Measurements from ENCODE around the gene ARHGAP32. TPM values are rescaled to one million over a fixed set of nuclear protein-coding genes. Genes with fewer than 3 reads are reported as not detected.

Gene ARHGAP32
- total and polyA plus RNA-seq, 2 donors (not counting 1 experiment from before 2014, with no cell fraction given): 4.0 to 9.6 TPM

DNA sequence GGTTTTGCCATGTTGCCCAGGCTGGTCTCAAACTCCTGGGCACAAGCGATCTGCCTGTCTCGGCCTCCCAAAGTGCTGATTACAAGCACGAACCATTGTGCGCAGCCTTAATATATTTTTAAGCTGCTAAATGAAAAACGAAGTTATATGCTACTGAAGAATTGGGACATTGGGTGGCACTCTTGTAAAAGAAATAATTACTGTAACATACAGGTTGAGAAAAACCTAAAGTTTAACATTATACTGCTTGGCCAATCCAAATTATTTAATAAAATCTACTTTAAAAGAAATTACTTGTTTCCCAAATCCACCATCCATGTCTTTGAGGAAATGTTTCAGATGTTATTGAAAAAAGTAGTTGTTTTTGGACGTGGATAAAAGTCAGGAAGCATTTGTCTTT is 37.9 kb upstream of the ARHGAP32 start:
- TF ChIP-seq EZH2 (IDR thresholded peaks at IDR 0.05; ENCODE audit: low read length, missing control alignments): no peak
- TF ChIP-seq, protein P1, sequence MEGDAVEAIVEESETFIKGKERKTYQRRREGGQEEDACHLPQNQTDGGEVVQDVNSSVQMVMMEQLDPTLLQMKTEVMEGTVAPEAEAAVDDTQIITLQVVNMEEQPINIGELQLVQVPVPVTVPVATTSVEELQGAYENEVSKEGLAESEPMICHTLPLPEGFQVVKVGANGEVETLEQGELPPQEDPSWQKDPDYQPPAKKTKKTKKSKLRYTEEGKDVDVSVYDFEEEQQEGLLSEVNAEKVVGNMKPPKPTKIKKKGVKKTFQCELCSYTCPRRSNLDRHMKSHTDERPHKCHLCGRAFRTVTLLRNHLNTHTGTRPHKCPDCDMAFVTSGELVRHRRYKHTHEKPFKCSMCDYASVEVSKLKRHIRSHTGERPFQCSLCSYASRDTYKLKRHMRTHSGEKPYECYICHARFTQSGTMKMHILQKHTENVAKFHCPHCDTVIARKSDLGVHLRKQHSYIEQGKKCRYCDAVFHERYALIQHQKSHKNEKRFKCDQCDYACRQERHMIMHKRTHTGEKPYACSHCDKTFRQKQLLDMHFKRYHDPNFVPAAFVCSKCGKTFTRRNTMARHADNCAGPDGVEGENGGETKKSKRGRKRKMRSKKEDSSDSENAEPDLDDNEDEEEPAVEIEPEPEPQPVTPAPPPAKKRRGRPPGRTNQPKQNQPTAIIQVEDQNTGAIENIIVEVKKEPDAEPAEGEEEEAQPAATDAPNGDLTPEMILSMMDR (conservative IDR thresholded peaks at IDR 0.05 in 1 of 2, IDR thresholded peaks at IDR 0.05 in 1 of 2; ENCODE audit: low read depth in 1 of 2, low read length in 2 of 2): no peak
- no peaks in the 10 kb centered on the region for H3K36me3 ChIP-seq (ENCODE audit: control insufficient read depth, insufficient read depth, low read length)
- no peak overlapping the region for H3K4me2 ChIP-seq (ENCODE audit: extremely low read depth, insufficient read depth, low read length)
- H2AFZ ChIP-seq (ENCODE audit: low read length): no peak overlapping the region
- no peak overlapping the region for H3K27ac ChIP-seq (ENCODE audit: insufficient read depth, low read length)
- H3K4me1 ChIP-seq (ENCODE audit: control insufficient read depth, extremely low read depth, insufficient read depth, low read length): no peaks in the 10 kb centered on the region
- H3K9me3 ChIP-seq (ENCODE audit: control insufficient read depth, insufficient read depth, low read depth, low read length): no peaks in the 10 kb centered on the region
- no peak overlapping the region for H3K4me3 ChIP-seq (replicated peaks in 1 of 4; ENCODE audit: control extremely low read depth in 1 of 4, insufficient read depth in 1 of 4, low read depth in 3 of 4, low read length in 4 of 4)
- H3K9ac ChIP-seq (ENCODE audit: insufficient read depth, low read length): no peak overlapping the region
- no peaks in the 10 kb centered on the region for H3K27me3 ChIP-seq (ENCODE audit: control insufficient read depth, insufficient read depth, low read length)
- H3K79me2 ChIP-seq (ENCODE audit: control insufficient read depth, insufficient read depth, low read length): no peaks in the 10 kb centered on the region
- peak in 1 of 2 donors; percentile 61 for DNase-seq (ENCODE audit: low read depth in 2 of 2)
- H4K20me1 ChIP-seq (ENCODE audit: control insufficient read depth, extremely low read depth, insufficient read depth, low read length): no peaks in the 10 kb centered on the region

DNA sequence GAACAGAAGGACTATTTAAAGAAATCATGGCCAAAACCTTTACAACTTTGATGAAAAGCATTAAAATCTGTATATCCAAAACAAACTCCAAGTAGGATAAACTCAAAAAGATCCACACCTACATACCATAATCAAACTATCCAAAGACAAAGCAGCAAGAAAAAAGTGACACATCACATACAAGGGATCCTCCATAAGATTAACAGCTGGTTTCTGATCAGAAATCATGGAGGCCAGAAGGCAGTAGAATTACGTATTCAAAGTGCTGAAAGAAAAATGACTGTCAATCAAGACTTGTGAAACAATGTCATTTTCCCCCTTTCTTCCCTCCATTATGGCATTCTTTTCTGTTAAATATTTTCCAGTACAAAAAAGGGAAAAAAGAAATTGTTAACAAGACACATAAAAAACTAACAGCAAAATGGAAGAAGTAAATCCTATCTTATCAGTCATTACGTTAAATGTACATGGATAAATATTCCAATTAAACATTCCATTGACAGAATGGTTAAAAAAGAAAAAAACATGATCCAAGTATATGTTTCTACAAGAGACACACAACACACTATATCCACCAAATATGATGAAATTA is 34.2 kb upstream of the ARHGAP32 start:
- H3K36me3 ChIP-seq (ENCODE audit: control insufficient read depth, insufficient read depth, low read length): no peaks in the 10 kb centered on the region
- no peak for TF ChIP-seq EZH2 (IDR thresholded peaks at IDR 0.05; ENCODE audit: low read length, missing control alignments)
- TF ChIP-seq, protein P1 (conservative IDR thresholded peaks at IDR 0.05 in 1 of 2, IDR thresholded peaks at IDR 0.05 in 1 of 2; ENCODE audit: low read depth in 1 of 2, low read length in 2 of 2): no peak
- no peak overlapping the region for H2AFZ ChIP-seq (ENCODE audit: low read length)
- no peaks in the 10 kb centered on the region for H3K4me1 ChIP-seq (ENCODE audit: control insufficient read depth, extremely low read depth, insufficient read depth, low read length)
- no peak overlapping the region for H3K4me2 ChIP-seq (ENCODE audit: extremely low read depth, insufficient read depth, low read length)
- H3K27me3 ChIP-seq (ENCODE audit: control insufficient read depth, insufficient read depth, low read length): no peaks in the 10 kb centered on the region
- DNase-seq (ENCODE audit: low read depth in 2 of 2): no peak
- H3K4me3 ChIP-seq (replicated peaks in 1 of 4; ENCODE audit: control extremely low read depth in 1 of 4, insufficient read depth in 1 of 4, low read depth in 3 of 4, low read length in 4 of 4): no peak overlapping the region
- no peaks in the 10 kb centered on the region for H3K9me3 ChIP-seq (ENCODE audit: control insufficient read depth, insufficient read depth, low read depth, low read length)
- H3K9ac ChIP-seq (ENCODE audit: insufficient read depth, low read length): no peak overlapping the region
- no peaks in the 10 kb centered on the region for H3K79me2 ChIP-seq (ENCODE audit: control insufficient read depth, insufficient read depth, low read length)
- H4K20me1 ChIP-seq (ENCODE audit: control insufficient read depth, extremely low read depth, insufficient read depth, low read length): no peaks in the 10 kb centered on the region
- H3K27ac ChIP-seq (ENCODE audit: insufficient read depth, low read length): no peak overlapping the region

DNA sequence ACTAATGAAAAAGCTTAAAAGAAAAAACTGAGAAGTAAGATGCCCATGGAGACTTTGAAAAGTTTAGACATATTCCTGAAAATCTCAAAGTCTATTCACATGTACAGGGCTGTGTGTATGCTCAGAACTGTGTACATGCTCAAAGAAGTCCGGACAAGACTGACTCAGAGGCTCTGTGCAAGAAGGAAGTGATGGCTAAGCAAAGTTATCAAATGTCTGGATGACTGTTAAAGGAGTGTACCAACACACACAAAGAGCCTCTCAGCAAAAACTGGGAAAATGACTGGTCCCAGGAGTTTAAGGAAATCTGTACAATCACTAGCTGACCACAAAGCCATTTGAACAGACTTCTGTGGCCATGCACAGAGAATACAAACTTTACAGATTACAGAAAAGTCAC is 33.1 kb upstream of the ARHGAP32 start:
- no peaks in the 10 kb centered on the region for H3K4me1 ChIP-seq (ENCODE audit: control insufficient read depth, extremely low read depth, insufficient read depth, low read length)
- H3K4me2 ChIP-seq (ENCODE audit: extremely low read depth, insufficient read depth, low read length): no peak overlapping the region
- H3K27ac ChIP-seq (ENCODE audit: insufficient read depth, low read length): no peak overlapping the region
- no peaks in the 10 kb centered on the region for H3K27me3 ChIP-seq (ENCODE audit: control insufficient read depth, insufficient read depth, low read length)
- H3K79me2 ChIP-seq (ENCODE audit: control insufficient read depth, insufficient read depth, low read length): no peaks in the 10 kb centered on the region
- TF ChIP-seq, protein P1 (conservative IDR thresholded peaks at IDR 0.05 in 1 of 2, IDR thresholded peaks at IDR 0.05 in 1 of 2; ENCODE audit: low read depth in 1 of 2, low read length in 2 of 2): no peak
- TF ChIP-seq EZH2 (IDR thresholded peaks at IDR 0.05; ENCODE audit: low read length, missing control alignments): no peak
- H2AFZ ChIP-seq (ENCODE audit: low read length): no peak overlapping the region
- H3K9ac ChIP-seq (ENCODE audit: insufficient read depth, low read length): no peak overlapping the region
- H3K36me3 ChIP-seq (ENCODE audit: control insufficient read depth, insufficient read depth, low read length): no peaks in the 10 kb centered on the region
- peak; percentile 57 to 85 for DNase-seq (ENCODE audit: low read depth in 2 of 2)
- no peak overlapping the region for H3K4me3 ChIP-seq (replicated peaks in 1 of 4; ENCODE audit: control extremely low read depth in 1 of 4, insufficient read depth in 1 of 4, low read depth in 3 of 4, low read length in 4 of 4)
- H3K9me3 ChIP-seq (ENCODE audit: control insufficient read depth, insufficient read depth, low read depth, low read length): no peaks in the 10 kb centered on the region
- H4K20me1 ChIP-seq (ENCODE audit: control insufficient read depth, extremely low read depth, insufficient read depth, low read length): no peaks in the 10 kb centered on the region

Data from fibroblast of lung (primary cell).